ENCODE results near the gene LMTK2. TPM values are rescaled to one million over a fixed set of nuclear protein-coding genes. Genes with fewer than 3 reads are reported as not detected.
A peak's percentile ranks its signal among the peaks of the same experiment; 100 is the strongest.

The LMTK2 gene
- total RNA-seq, 1 donor from 2014 or later = 15.4 TPM

GRCh38 chr7:98178762-98179490 lies 72.3 kb downstream of the LMTK2 start:
- Mint-ChIP-seq H3K27me3 (ENCODE audit: unreplicated experiment) (no peaks in the 10 kb centered on the region), H3K9me3 (ENCODE audit: unreplicated experiment) (no peaks in the 10 kb centered on the region), H3K36me3 (ENCODE audit: unreplicated experiment) (peaks cover 17% of the 10 kb centered on the region), H3K4me1 (ENCODE audit: unreplicated experiment) (peaks cover 20% of the 10 kb centered on the region), H3K27ac (ENCODE audit: unreplicated experiment) (peak overlapping the region; percentile 38), H3K4me3 (ENCODE audit: unreplicated experiment) (no peak overlapping the region)
- no peak for TF ChIP-seq CTCF (IDR thresholded peaks at IDR 0.05)
- no peak for DNase-seq (ENCODE audit: extremely low spot score, unreplicated experiment)

- peaks cover 13% of the 10 kb centered on the region for H3K36me3 Mint-ChIP-seq (ENCODE audit: unreplicated experiment)
- no peak overlapping the region for H3K27ac Mint-ChIP-seq (ENCODE audit: unreplicated experiment)
- no peaks in the 10 kb centered on the region for H3K9me3 Mint-ChIP-seq (ENCODE audit: unreplicated experiment)
- no peaks in the 10 kb centered on the region for H3K27me3 Mint-ChIP-seq (ENCODE audit: unreplicated experiment)
- TF ChIP-seq CTCF (IDR thresholded peaks at IDR 0.05) = no peak
- no peak for DNase-seq (ENCODE audit: extremely low spot score, unreplicated experiment)
- H3K4me3 Mint-ChIP-seq (ENCODE audit: unreplicated experiment) = no peak overlapping the region
- peaks cover 20% of the 10 kb centered on the region for H3K4me1 Mint-ChIP-seq (ENCODE audit: unreplicated experiment)
Observed at GRCh38 chr7:98180751-98181150, 74.1 kb downstream of the LMTK2 start.

GRCh38 chr7:98185101-98185500 lies 78.4 kb downstream of the LMTK2 start:
- no peak for TF ChIP-seq CTCF (IDR thresholded peaks at IDR 0.05)
- no peak for DNase-seq (ENCODE audit: extremely low spot score, unreplicated experiment)
- Mint-ChIP-seq H3K4me1 (ENCODE audit: unreplicated experiment) (peaks cover 13% of the 10 kb centered on the region), H3K27me3 (ENCODE audit: unreplicated experiment) (no peaks in the 10 kb centered on the region), H3K27ac (ENCODE audit: unreplicated experiment) (no peak overlapping the region), H3K4me3 (ENCODE audit: unreplicated experiment) (no peak overlapping the region), H3K36me3 (ENCODE audit: unreplicated experiment) (peaks cover 27% of the 10 kb centered on the region), H3K9me3 (ENCODE audit: unreplicated experiment) (peaks cover 9% of the 10 kb centered on the region)

- peak overlapping the region; percentile 9 for H3K27ac Mint-ChIP-seq (ENCODE audit: unreplicated experiment)
- DNase-seq (ENCODE audit: extremely low spot score, unreplicated experiment) = no peak
- H3K27me3 Mint-ChIP-seq (ENCODE audit: unreplicated experiment) = no peaks in the 10 kb centered on the region
- TF ChIP-seq CTCF (IDR thresholded peaks at IDR 0.05) = no peak
- H3K4me1 Mint-ChIP-seq (ENCODE audit: unreplicated experiment) = peaks cover 13% of the 10 kb centered on the region
- H3K4me3 Mint-ChIP-seq (ENCODE audit: unreplicated experiment) = no peak overlapping the region
- H3K9me3 Mint-ChIP-seq (ENCODE audit: unreplicated experiment) = peaks cover 9% of the 10 kb centered on the region
- peaks cover 27% of the 10 kb centered on the region for H3K36me3 Mint-ChIP-seq (ENCODE audit: unreplicated experiment)
Observed at GRCh38 chr7:98186452-98187137, 79.9 kb downstream of the LMTK2 start.

GRCh38 chr7:98187138-98187502 lies 80.5 kb downstream of the LMTK2 start:
- Mint-ChIP-seq H3K4me3 (ENCODE audit: unreplicated experiment) (no peak overlapping the region), H3K9me3 (ENCODE audit: unreplicated experiment) (peaks cover 9% of the 10 kb centered on the region), H3K36me3 (ENCODE audit: unreplicated experiment) (peaks cover 26% of the 10 kb centered on the region), H3K4me1 (ENCODE audit: unreplicated experiment) (peaks cover 13% of the 10 kb centered on the region), H3K27ac (ENCODE audit: unreplicated experiment) (peak overlapping the region; percentile 9), H3K27me3 (ENCODE audit: unreplicated experiment) (no peaks in the 10 kb centered on the region)
- TF ChIP-seq CTCF (IDR thresholded peaks at IDR 0.05) = no peak
- no peak for DNase-seq (ENCODE audit: extremely low spot score, unreplicated experiment)

All from osteocyte (in vitro differentiated cells).